H1 (cell line): ENCODE measurements around the gene WNK4. TPM values are rescaled to one million over a fixed set of nuclear protein-coding genes. Genes with fewer than 3 reads are reported as not detected.

Experiments
- CTCF ChIA-PET: fragments of 300-600 bp; sonication (Branson Sonifier 250); formaldehyde crosslinking; loops from one replicate; lab custom pipeline; 2021; ENCODE audit not compliant: partially characterized antibody; lab: Charles Lee
- POLR2A ChIA-PET: fragments of 300-600 bp; sonication (Branson Sonifier 250); formaldehyde crosslinking; loops from one replicate; lab custom pipeline; 2021; ENCODE audit warnings: inconsistent platforms; ENCODE audit not compliant: partially characterized antibody; lab: Charles Lee
- DNase-seq, 2 experiments: peaks; one replicate each; pipeline versions ENCODE4 v3.0.0 to v3.0.0-alpha.2; 2010 to 2022; ENCODE audit warnings: low spot score in 2 of 2, low read depth in 1 of 2, mixed read lengths in 1 of 2
- FAIRE-seq: peaks from 2 replicates; lab custom pipeline; 2011; peaks lifted over from hg19 to GRCh38; lab: Jason Lieb, UNC
- H2AFZ ChIP-seq: 2 replicates; pipeline ENCODE4 v1.8.1; 2012; ENCODE audit warnings: low read length, inconsistent platforms
- H2AK5ac ChIP-seq: 2 replicates; pipeline ENCODE4 v1.6.1; 2013; ENCODE audit warnings: low read depth, low read length
- H2BK120ac ChIP-seq: replicated peaks from 2 replicates; pipeline ENCODE3; 2013; ENCODE audit warnings: low read depth, low read length, inconsistent platforms
- H2BK12ac ChIP-seq: 2 replicates; pipeline ENCODE4 v1.6.1; 2013; ENCODE audit warnings: low read depth, low read length
- H2BK15ac ChIP-seq: 2 replicates; pipeline ENCODE4 v1.6.1; 2013; ENCODE audit warnings: low read length
- H2BK20ac ChIP-seq: 2 replicates; pipeline ENCODE4 v1.6.1; 2013; ENCODE audit warnings: low read length
- H2BK5ac ChIP-seq: 2 replicates; pipeline ENCODE4 v1.6.1; 2013; ENCODE audit warnings: low read depth, low read length
- H3K14ac ChIP-seq: 2 replicates; pipeline ENCODE4 v1.6.1; 2013; ENCODE audit warnings: inconsistent platforms; ENCODE audit not compliant: insufficient read length
- H3K18ac ChIP-seq: 2 replicates; pipeline ENCODE4 v1.6.1; 2013; ENCODE audit warnings: low read length; ENCODE audit errors: extremely low read depth
- H3K23ac ChIP-seq: 2 replicates; pipeline ENCODE4 v1.6.1; 2013; ENCODE audit warnings: inconsistent platforms; ENCODE audit not compliant: insufficient read length
- H3K23me2 ChIP-seq: 2 replicates; pipeline ENCODE4 v1.6.1; 2013; ENCODE audit warnings: low read depth, low read length
- H3K27ac ChIP-seq: 2 replicates; pipeline ENCODE4 v1.6.1; 2011; ENCODE audit warnings: low read depth, low read length, inconsistent platforms
- H3K27me3 ChIP-seq, 4 experiments: replicated peaks in 1 of 4; 1 replicate in 1 of 4; 2 replicates in 3 of 4; pipeline versions ENCODE4 v1.6.1 to v1.8.1; 2011 to 2013; ENCODE audit warnings: low read length in 3 of 4, mild to moderate bottlenecking in 3 of 4, inconsistent platforms in 2 of 4, mixed read lengths in 2 of 4, moderate library complexity in 1 of 4; ENCODE audit not compliant: control insufficient read depth in 3 of 4, insufficient read depth in 3 of 4; ENCODE audit errors: extremely low read depth in 1 of 4
- H3K36me3 ChIP-seq, 4 experiments: 2 replicates each; pipeline versions ENCODE4 v1.6.1 to v1.8.1; 2011 to 2013; ENCODE audit warnings: mild to moderate bottlenecking in 4 of 4, low read length in 3 of 4, moderate library complexity in 2 of 4, control low read depth in 1 of 4, inconsistent platforms in 1 of 4; ENCODE audit not compliant: insufficient read depth in 4 of 4, control insufficient read depth in 2 of 4
- H3K4ac ChIP-seq: replicated peaks from 2 replicates; pipeline ENCODE3; 2013; ENCODE audit warnings: low read length, low read depth, mixed read lengths, inconsistent platforms; ENCODE audit not compliant: insufficient read length
- H3K4me1 ChIP-seq, 4 experiments: replicated peaks in 1 of 4; 1 replicate in 1 of 4; 2 replicates in 3 of 4; pipeline versions ENCODE4 v1.6.1 to v1.8.1; 2011 to 2013; ENCODE audit warnings: low read length in 3 of 4, inconsistent platforms in 2 of 4, mixed read lengths in 1 of 4; ENCODE audit not compliant: insufficient read depth in 4 of 4, control insufficient read depth in 3 of 4
- H3K4me2 ChIP-seq, 2 experiments: 2 replicates each; pipeline versions ENCODE4 v1.6.1 to v1.8.1; 2011 to 2013; ENCODE audit warnings: low read depth in 2 of 2, low read length in 2 of 2, control low read depth in 1 of 2, inconsistent platforms in 1 of 2, mild to moderate bottlenecking in 1 of 2; ENCODE audit not compliant: insufficient read depth in 1 of 2
- H3K4me3 ChIP-seq, 4 experiments: fragments of 200-600, 300-600 bp in 1 of 4; sonication (generic), shearing (Covaris generic), sonication (Bioruptor Twin) in 1 of 4; 2 replicates each; pipeline versions ENCODE4 v1.5.1 to v1.8.1; 2011 to 2016; ENCODE audit warnings: low read length in 4 of 4, low read depth in 3 of 4, control low read depth in 2 of 4, inconsistent platforms in 2 of 4, mild to moderate bottlenecking in 2 of 4, mixed read lengths in 1 of 4, moderate library complexity in 1 of 4; ENCODE audit not compliant: insufficient read depth in 2 of 4; ENCODE audit errors: extremely low read depth in 1 of 4
- H3K56ac ChIP-seq: replicated peaks from 2 replicates; pipeline ENCODE3; 2013; ENCODE audit warnings: low read depth, mild to moderate bottlenecking, mixed read lengths, low read length, inconsistent platforms; ENCODE audit not compliant: insufficient read length
- H3K79me1 ChIP-seq: 2 replicates; pipeline ENCODE4 v1.6.1; 2013; ENCODE audit warnings: low read depth, low read length, control low read depth
- H3K79me2 ChIP-seq, 2 experiments: 2 replicates each; pipeline versions ENCODE4 v1.6.1 to v1.8.1; 2012 to 2013; ENCODE audit warnings: low read length in 2 of 2, mild to moderate bottlenecking in 2 of 2, inconsistent platforms in 1 of 2; ENCODE audit not compliant: insufficient read depth in 2 of 2, control insufficient read depth in 1 of 2
- H3K9ac ChIP-seq, 4 experiments: replicated peaks in 1 of 4; 1 replicate in 1 of 4; 2 replicates in 3 of 4; pipeline versions ENCODE4 v1.6.1 to v1.8.1; 2011 to 2013; ENCODE audit warnings: low read depth in 3 of 4, low read length in 3 of 4, control low read depth in 2 of 4, mild to moderate bottlenecking in 2 of 4, moderate library complexity in 2 of 4, inconsistent platforms in 1 of 4; ENCODE audit errors: extremely low read depth in 1 of 4
- H3K9me3 ChIP-seq, 2 experiments: 2 replicates each; pipeline versions ENCODE4 v1.6.1 to v1.8.1; 2012 to 2013; ENCODE audit warnings: mild to moderate bottlenecking in 2 of 2, moderate library complexity in 2 of 2, control low read depth in 1 of 2, inconsistent platforms in 1 of 2, low read depth in 1 of 2, low read length in 1 of 2, mixed read lengths in 1 of 2; ENCODE audit not compliant: insufficient read depth in 2 of 2
- H4K20me1 ChIP-seq, 2 experiments: replicated peaks in 1 of 2; 2 replicates each; pipeline versions ENCODE3 to v1.8.1; 2011 to 2013; ENCODE audit warnings: inconsistent platforms in 2 of 2, low read length in 2 of 2, mild to moderate bottlenecking in 1 of 2; ENCODE audit not compliant: insufficient read depth in 2 of 2, control insufficient read depth in 1 of 2
- H4K5ac ChIP-seq: 2 replicates; pipeline ENCODE4 v1.6.1; 2013; ENCODE audit warnings: low read length, low read depth, mixed read lengths, inconsistent platforms; ENCODE audit not compliant: insufficient read length
- H4K8ac ChIP-seq: 2 replicates; pipeline ENCODE4 v1.8.0; 2013; ENCODE audit warnings: mild to moderate bottlenecking, moderate library complexity, low read length, inconsistent platforms; ENCODE audit not compliant: insufficient read depth; ENCODE audit errors: extremely low read depth
- H4K91ac ChIP-seq: replicated peaks from 2 replicates; pipeline ENCODE3; 2013; ENCODE audit warnings: low read length, mixed read lengths, inconsistent platforms; ENCODE audit not compliant: insufficient read length
- FOSL1 ChIP-seq: IDR thresholded peaks from 2 replicates; pipeline ENCODE4 v1.6.1; 2011; ENCODE audit warnings: mild to moderate bottlenecking, low read depth, low read length, moderate library complexity; ENCODE audit not compliant: insufficient read depth
- RNF2 ChIP-seq: fragments of 200-900, 300-1000 bp; sonication (generic); IDR thresholded peaks from 2 replicates; pipeline ENCODE4 v1.7.1; 2016; ENCODE audit warnings: borderline replicate concordance, low read depth, mild to moderate bottlenecking, antibody characterized with exemption, low read length; ENCODE audit not compliant: poor library complexity, severe bottlenecking; ENCODE audit errors: missing control alignments
- SIN3A ChIP-seq, 2 experiments: IDR thresholded peaks in 1 of 2; conservative IDR thresholded peaks in 1 of 2; 2 replicates each; pipeline ENCODE4 v1.6.1; 2011 to 2012; ENCODE audit warnings: low read length in 2 of 2, improper control_type of control experiment in 1 of 2, low read depth in 1 of 2, mild to moderate bottlenecking in 1 of 2
- SIX5 ChIP-seq: IDR thresholded peaks from 2 replicates; pipeline ENCODE4 v1.6.1; 2011; ENCODE audit warnings: mild to moderate bottlenecking, low read depth, low read length
- SP1 ChIP-seq: IDR thresholded peaks from 2 replicates; pipeline ENCODE4 v1.6.1; 2011; ENCODE audit warnings: low read depth, low read length
- TCF12 ChIP-seq: IDR thresholded peaks from 2 replicates; pipeline ENCODE4 v1.6.1; 2011; ENCODE audit warnings: low read depth, mild to moderate bottlenecking, low read length
- YY1 ChIP-seq: IDR thresholded peaks from 2 replicates; pipeline ENCODE4 v1.6.1; 2011; ENCODE audit warnings: low read depth, mild to moderate bottlenecking, low read length
- WGBS, 2 experiments: shearing (Covaris generic) in 1 of 2; methylation state at CpG; one replicate each; pipeline versions ENCODE4 v1.1.6 to v1.1.7; 2013 to 2015; ENCODE audit warnings: low lambda C conversion rate in 2 of 2, mixed read lengths in 2 of 2, inconsistent platforms in 1 of 2, low coverage in 1 of 2, missing lambda C conversion rate in 1 of 2; ENCODE audit not compliant: insufficient replicate concordance in 2 of 2, insufficient coverage in 1 of 2, insufficient read length in 1 of 2; ENCODE audit errors: extremely low coverage in 1 of 2, missing lambda C conversion rate in 1 of 2; 5-methylcytosine and 5-hydroxymethylcytosine counted together
- polyA plus RNA-seq, 7 experiments: library from polyadenylated mRNA; depleted of rRNA in 3 of 7; stranded (reverse) in 5 of 7; unstranded in 2 of 7; fragments of >200 nt in 5 of 7; fragments of 200-250 nt in 2 of 7; gene quantifications; 1 replicate in 5 of 7; 2 replicates in 1 of 7; 4 replicates in 1 of 7; pipeline versions ENCODE4 v1.2.1 to v1.2.3, GENCODE V29; 2011 to 2013; ENCODE audit warnings: missing spikeins in 2 of 7, mixed read lengths in 2 of 7
- total RNA-seq: library from RNA; stranded (reverse); fragmentation: NEBNext Ultra II Directional; extraction: Animal tissue kit (Norgen Biotek cat#: 25700); gene quantifications from 2 replicates; pipeline ENCODE4 v1.2.1, GENCODE V29; 2021
- TF ChIP-seq, protein P1 (sequence below): IDR thresholded peaks from 2 replicates; pipeline ENCODE4 v1.6.1; 2012; ENCODE audit warnings: low read length, inconsistent platforms

WNK4 gene
- total and polyA plus RNA-seq, 2 of the 8 experiments (the other 6 are each of a cell fraction or from before 2014, with no cell fraction given): 0.21 to 1.7 TPM

DNA sequence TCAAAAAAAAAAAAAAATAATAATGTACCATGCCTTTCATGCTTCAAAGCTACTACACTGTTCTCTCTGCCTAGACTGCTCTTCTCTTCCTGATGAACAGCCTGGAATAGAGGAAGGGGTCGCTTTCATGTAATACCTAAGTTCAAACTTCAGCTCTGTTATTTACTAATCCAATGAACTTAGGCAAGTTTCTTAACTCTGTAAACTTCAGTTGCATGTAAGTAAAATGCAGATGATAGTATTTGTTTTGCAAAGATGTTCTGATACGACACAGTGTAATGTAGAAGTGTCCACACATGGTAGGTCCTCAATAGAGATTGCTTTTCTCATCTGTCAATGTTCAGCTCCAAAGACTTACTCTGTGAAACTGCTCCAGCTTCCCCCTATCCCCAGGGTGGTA, 11.5 kb downstream of the WNK4 start:
- H2BK20ac ChIP-seq: no peak overlapping the region
- 83% methylated on average over 2 of the region's 2 CpGs; no CpG with 5 or more reads in 1 of the 2 experiments for WGBS, 2 experiments
- H3K4ac ChIP-seq: no peak overlapping the region
- H3K9ac ChIP-seq: no peak overlapping the region
- peaks cover 0 to 8% (median 0%) of the 10 kb centered on the region in 4 experiments; a peak in 1 of 7 replicates for H3K27me3 ChIP-seq
- H4K91ac ChIP-seq: no peak overlapping the region
- H4K8ac ChIP-seq: no peak overlapping the region
- ChIA-PET CTCF (interaction anchor here (0.7 to 1.0 kb wide), 2 partner anchors 49 to 603 kb away, joined by 3 to 4 read pairs; no protein-coding TSS in a partner anchor), POLR2A (interaction anchor here (0.6 to 1.5 kb wide), 3 partner anchors 10 to 53 kb away, joined by 3 to 7 read pairs (median 5); partner anchors contain the start of gene WNK4)
- no peak overlapping the region for H2AK5ac ChIP-seq
- H3K23me2 ChIP-seq: no peaks in the 10 kb centered on the region
- H3K23ac ChIP-seq: no peak overlapping the region
- no peak overlapping the region for H3K4me3 ChIP-seq
- H3K56ac ChIP-seq: no peak overlapping the region
- H3K14ac ChIP-seq: no peak overlapping the region
- H2BK12ac ChIP-seq: no peak overlapping the region
- FAIRE-seq (no peak), DNase-seq (no peak)
- no peaks in the 10 kb centered on the region for H3K36me3 ChIP-seq
- no peaks in the 10 kb centered on the region for H3K79me2 ChIP-seq
- H3K18ac ChIP-seq: no peak overlapping the region
- no peaks in the 10 kb centered on the region for H3K4me1 ChIP-seq
- H4K20me1 ChIP-seq: peaks cover 0 to 2% of the 10 kb centered on the region in 2 experiments
- no peaks in the 10 kb centered on the region for H3K9me3 ChIP-seq
- H3K4me2 ChIP-seq: no peak overlapping the region
- no peak overlapping the region for H3K27ac ChIP-seq
- H2AFZ ChIP-seq: no peak overlapping the region
- H2BK120ac ChIP-seq: no peak overlapping the region
- no peak overlapping the region for H2BK5ac ChIP-seq
- H2BK15ac ChIP-seq: no peak overlapping the region
- no peak overlapping the region for H4K5ac ChIP-seq
- H3K79me1 ChIP-seq: no peaks in the 10 kb centered on the region
- TF ChIP-seq SP1 (no peak), YY1 (no peak), SIN3A (conservative IDR thresholded peaks at IDR 0.05 in 1 of 2, IDR thresholded peaks at IDR 0.05 in 1 of 2; ENCODE audit: low read depth in 1 of 2, low read length in 2 of 2) (no peak), RNF2 (no peak), TCF12 (no peak), FOSL1 (no peak), SIX5 (no peak)
- TF ChIP-seq, protein P1, sequence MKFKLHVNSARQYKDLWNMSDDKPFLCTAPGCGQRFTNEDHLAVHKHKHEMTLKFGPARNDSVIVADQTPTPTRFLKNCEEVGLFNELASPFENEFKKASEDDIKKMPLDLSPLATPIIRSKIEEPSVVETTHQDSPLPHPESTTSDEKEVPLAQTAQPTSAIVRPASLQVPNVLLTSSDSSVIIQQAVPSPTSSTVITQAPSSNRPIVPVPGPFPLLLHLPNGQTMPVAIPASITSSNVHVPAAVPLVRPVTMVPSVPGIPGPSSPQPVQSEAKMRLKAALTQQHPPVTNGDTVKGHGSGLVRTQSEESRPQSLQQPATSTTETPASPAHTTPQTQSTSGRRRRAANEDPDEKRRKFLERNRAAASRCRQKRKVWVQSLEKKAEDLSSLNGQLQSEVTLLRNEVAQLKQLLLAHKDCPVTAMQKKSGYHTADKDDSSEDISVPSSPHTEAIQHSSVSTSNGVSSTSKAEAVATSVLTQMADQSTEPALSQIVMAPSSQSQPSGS: no peak
